ENCODE results near the gene EPOP.

Gene EPOP

GRCh38 chr17:38705523-38705802 is 30.7 kb upstream of the EPOP start:
- no peak for DNase-seq

GRCh38 chr17:38704606-38705522 is 30.1 kb upstream of the EPOP start, which contains the start of gene MLLT6:
Gene MLLT6 (plus strand): TSS chr17:38705273. CDS start chr17:38705633, 360 bp downstream.
- peak; percentile 61 for DNase-seq

GRCh38 chr17:38703742-38704605 is 29.2 kb upstream of the EPOP start:
- peak; percentile 90 for DNase-seq

- no peak for DNase-seq
These were observed 28.4 kb upstream of the EPOP start for GRCh38 chr17:38702916-38703741.

GRCh38 chr17:38702166-38702915 is 27.6 kb upstream of the EPOP start:
- peak; percentile 15 for DNase-seq

GRCh38 chr17:38701504-38702165 is 26.9 kb upstream of the EPOP start:
- no peak for DNase-seq

- DNase-seq: no peak
These were observed 24.0 kb upstream of the EPOP start for GRCh38 chr17:38698760-38699159.

GRCh38 chr17:38697061-38697820 is 22.5 kb upstream of the EPOP start:
- DNase-seq: no peak

GRCh38 chr17:38693700-38694329 is 19.1 kb upstream of the EPOP start:
- no peak for DNase-seq

GRCh38 chr17:38691154-38691553 is 16.4 kb upstream of the EPOP start:
- no peak for DNase-seq

- no peak for DNase-seq
These were observed 15.6 kb upstream of the EPOP start for GRCh38 chr17:38690386-38690785.

- DNase-seq: no peak
These were observed 12.5 kb upstream of the EPOP start for GRCh38 chr17:38687286-38687685.

GRCh38 chr17:38685491-38685890 is 10.7 kb upstream of the EPOP start:
- DNase-seq: no peak

GRCh38 chr17:38681096-38681495 is 6.3 kb upstream of the EPOP start:
- no peak for DNase-seq

- DNase-seq: no peak
These were observed 3.1 kb upstream of the EPOP start for GRCh38 chr17:38677819-38678218.

GRCh38 chr17:38676706-38677504 is 2.1 kb upstream of the EPOP start:
- DNase-seq: peak; percentile 50

- DNase-seq: no peak
These were observed 576 bp downstream of the EPOP start for GRCh38 chr17:38674014-38674748.

- DNase-seq: no peak
These were observed 1.1 kb downstream of the EPOP start for GRCh38 chr17:38673707-38674013.

Data from NCI-H2081 treated with DMSO at 0.1 percent for 48 hours (cell line).